Activated T-cell treated with anti-CD3 and anti-CD28 coated beads, Interleukin-2, amount 50 U/mL, for 24 hours (primary cell): ENCODE results near the gene SECISBP2L.

Experiments
- DNase-seq: peaks from one replicate; pipeline ENCODE4 v3.0.0-alpha.2; 2020
- H3K27ac Mint-ChIP-seq: 2 replicates; pipeline ENCODE4 v1.8.0; 2020; ENCODE audit warnings: mild to moderate bottlenecking, mixed read lengths
- H3K27me3 Mint-ChIP-seq: 2 replicates; pipeline ENCODE4 v1.8.0; 2020; ENCODE audit warnings: mixed read lengths
- H3K36me3 Mint-ChIP-seq: 2 replicates; pipeline ENCODE4 v1.8.0; 2020; ENCODE audit warnings: low read depth, mixed read lengths
- H3K4me1 Mint-ChIP-seq: 2 replicates; pipeline ENCODE4 v1.8.0; 2020; ENCODE audit warnings: low read depth, mixed read lengths
- H3K4me3 Mint-ChIP-seq: 2 replicates; pipeline ENCODE4 v1.8.0; 2020; ENCODE audit warnings: mild to moderate bottlenecking, moderate library complexity, mixed read lengths
- H3K9me3 Mint-ChIP-seq: 2 replicates; pipeline ENCODE4 v1.8.0; 2020; ENCODE audit warnings: mixed read lengths

The SECISBP2L gene

GRCh38 chr15:48993380-48993779 lies 52.9 kb downstream of the SECISBP2L start:
- H3K4me1 Mint-ChIP-seq = no peaks in the 10 kb centered on the region
- no peaks in the 10 kb centered on the region for H3K27me3 Mint-ChIP-seq
- no peak for DNase-seq
- no peaks in the 10 kb centered on the region for H3K9me3 Mint-ChIP-seq
- peaks cover 59% of the 10 kb centered on the region for H3K36me3 Mint-ChIP-seq
- no peak overlapping the region for H3K4me3 Mint-ChIP-seq
- H3K27ac Mint-ChIP-seq = no peak overlapping the region

GRCh38 chr15:48992545-48992944 lies 53.7 kb downstream of the SECISBP2L start:
- H3K27me3 Mint-ChIP-seq = no peaks in the 10 kb centered on the region
- no peak overlapping the region for H3K27ac Mint-ChIP-seq
- peaks cover 60% of the 10 kb centered on the region for H3K36me3 Mint-ChIP-seq
- H3K4me1 Mint-ChIP-seq = no peaks in the 10 kb centered on the region
- H3K9me3 Mint-ChIP-seq = no peaks in the 10 kb centered on the region
- no peak for DNase-seq
- H3K4me3 Mint-ChIP-seq = no peak overlapping the region

- no peaks in the 10 kb centered on the region for H3K27me3 Mint-ChIP-seq
- H3K4me1 Mint-ChIP-seq = no peaks in the 10 kb centered on the region
- peaks cover 56% of the 10 kb centered on the region for H3K36me3 Mint-ChIP-seq
- H3K27ac Mint-ChIP-seq = no peak overlapping the region
- no peaks in the 10 kb centered on the region for H3K9me3 Mint-ChIP-seq
- DNase-seq = no peak
- no peak overlapping the region for H3K4me3 Mint-ChIP-seq
These were observed 54.1 kb downstream of the SECISBP2L start for GRCh38 chr15:48992096-48992495.

GRCh38 chr15:48989170-48989569 lies 57.1 kb downstream of the SECISBP2L start:
- no peaks in the 10 kb centered on the region for H3K9me3 Mint-ChIP-seq
- no peak overlapping the region for H3K27ac Mint-ChIP-seq
- no peak overlapping the region for H3K4me3 Mint-ChIP-seq
- peaks cover 36% of the 10 kb centered on the region for H3K36me3 Mint-ChIP-seq
- H3K27me3 Mint-ChIP-seq = no peaks in the 10 kb centered on the region
- DNase-seq = no peak
- no peaks in the 10 kb centered on the region for H3K4me1 Mint-ChIP-seq

DNA sequence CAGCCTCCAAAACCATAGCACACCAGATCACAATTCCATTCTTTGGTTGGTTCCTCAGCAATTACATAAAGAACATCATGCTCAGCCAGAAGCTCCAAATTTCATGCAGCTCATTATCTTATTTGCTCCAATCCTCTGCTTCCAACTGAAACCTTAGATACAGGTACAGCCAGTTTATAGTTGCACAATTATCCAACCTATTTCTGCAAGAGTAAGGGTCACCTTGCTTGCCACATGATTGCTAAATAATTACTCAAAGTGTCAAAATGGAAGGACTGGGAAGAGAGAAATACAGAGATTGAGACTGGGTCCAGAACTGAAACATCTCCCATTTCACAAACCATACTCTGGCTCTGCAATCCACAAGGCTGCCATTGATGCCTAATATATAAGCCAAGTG lies 59.1 kb downstream of the SECISBP2L start:
- peaks cover 3% of the 10 kb centered on the region for H3K27me3 Mint-ChIP-seq
- no peak overlapping the region for H3K4me3 Mint-ChIP-seq
- DNase-seq = no peak
- H3K36me3 Mint-ChIP-seq = peaks cover 20% of the 10 kb centered on the region
- no peaks in the 10 kb centered on the region for H3K4me1 Mint-ChIP-seq
- H3K9me3 Mint-ChIP-seq = no peaks in the 10 kb centered on the region
- H3K27ac Mint-ChIP-seq = no peak overlapping the region

DNA sequence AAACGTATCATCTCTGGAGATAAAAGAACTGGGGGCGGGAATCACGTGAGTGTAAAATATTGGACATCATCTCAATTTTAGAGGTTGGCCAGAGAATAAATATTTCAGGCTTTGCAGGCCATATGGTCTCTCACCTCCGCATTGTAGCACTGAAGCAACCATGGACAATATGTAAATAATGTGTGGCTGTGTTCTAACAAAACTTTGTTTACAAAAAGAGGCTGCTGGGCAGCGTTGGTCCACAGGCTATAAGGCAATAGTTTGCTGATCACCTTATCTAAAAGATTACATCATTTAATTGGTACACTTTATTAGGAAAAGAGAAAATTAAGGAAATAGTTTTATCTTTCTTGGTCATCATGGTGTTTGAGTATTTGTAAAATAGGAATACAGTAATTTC lies 60.0 kb downstream of the SECISBP2L start:
- H3K9me3 Mint-ChIP-seq = no peaks in the 10 kb centered on the region
- no peak overlapping the region for H3K4me3 Mint-ChIP-seq
- no peaks in the 10 kb centered on the region for H3K4me1 Mint-ChIP-seq

DNA sequence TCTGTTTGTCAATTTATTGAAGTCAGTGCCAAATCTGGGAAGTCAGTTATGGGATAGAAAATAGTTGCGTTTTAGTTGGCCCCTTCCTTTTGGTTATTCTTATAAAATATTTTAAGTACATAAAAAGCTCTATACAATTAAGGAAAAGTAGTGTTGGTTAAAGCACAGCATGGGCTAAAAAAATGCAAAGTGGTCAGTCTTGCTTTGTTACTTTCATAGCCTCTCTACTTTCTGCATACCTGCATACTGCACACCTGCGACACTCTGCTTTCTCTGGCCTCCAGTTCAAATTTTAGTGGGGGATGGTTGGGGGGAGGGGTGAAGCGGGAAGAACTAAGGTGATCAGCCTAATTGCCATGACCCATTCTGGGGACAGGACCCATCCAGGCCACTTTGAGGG lies 60.7 kb downstream of the SECISBP2L start:
- Mint-ChIP-seq H3K4me3 (no peak overlapping the region), H3K27ac (no peak overlapping the region), H3K36me3 (peaks cover 11% of the 10 kb centered on the region)

More for the DNA sequence above, 60.0 kb downstream of the SECISBP2L start:
- Mint-ChIP-seq H3K36me3 (peaks cover 14% of the 10 kb centered on the region), H3K27me3 (peaks cover 10% of the 10 kb centered on the region), H3K27ac (no peak overlapping the region)
- no peak for DNase-seq

DNA sequence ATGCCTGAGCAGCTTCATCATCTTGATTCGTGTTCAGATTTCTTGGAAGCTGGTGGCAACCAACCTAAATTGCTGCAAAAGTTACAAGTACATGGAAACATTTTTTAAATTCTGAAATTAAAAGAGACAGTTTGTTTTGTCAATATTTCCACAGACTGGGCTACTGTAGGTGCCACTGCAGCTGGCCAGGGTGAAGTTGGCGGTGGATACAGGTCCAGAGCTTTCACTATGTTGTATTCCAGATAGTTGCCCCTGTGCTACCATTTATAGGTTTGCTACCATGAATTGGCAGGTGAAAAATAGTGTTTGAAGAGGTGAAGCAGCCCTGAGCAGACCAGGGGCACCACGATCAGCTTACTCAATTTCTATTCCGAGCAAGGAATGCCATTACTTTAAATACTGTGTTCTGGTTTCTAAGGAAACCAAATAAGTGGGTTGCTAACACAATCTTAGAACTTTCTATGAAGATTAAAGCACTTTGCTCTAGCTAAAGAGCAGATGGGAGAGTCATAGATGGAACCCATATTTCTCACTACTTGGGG lies 61.4 kb downstream of the SECISBP2L start:
- DNase-seq = no peak
- no peak overlapping the region for H3K27ac Mint-ChIP-seq
- H3K4me1 Mint-ChIP-seq = no peaks in the 10 kb centered on the region

More for the DNA sequence above, 60.7 kb downstream of the SECISBP2L start:
- Mint-ChIP-seq H3K27me3 (peaks cover 10% of the 10 kb centered on the region), H3K9me3 (no peaks in the 10 kb centered on the region), H3K4me1 (no peaks in the 10 kb centered on the region)
- DNase-seq = no peak

GRCh38 chr15:48984021-48984710 lies 62.1 kb downstream of the SECISBP2L start:
- Mint-ChIP-seq H3K27me3 (peaks cover 20% of the 10 kb centered on the region), H3K4me1 (no peaks in the 10 kb centered on the region), H3K9me3 (no peaks in the 10 kb centered on the region), H3K27ac (no peak overlapping the region), H3K36me3 (peaks cover 6% of the 10 kb centered on the region), H3K4me3 (no peak overlapping the region)
- no peak for DNase-seq

More for the DNA sequence above, 61.4 kb downstream of the SECISBP2L start:
- Mint-ChIP-seq H3K27me3 (peaks cover 15% of the 10 kb centered on the region), H3K4me3 (no peak overlapping the region), H3K9me3 (no peaks in the 10 kb centered on the region), H3K36me3 (peaks cover 6% of the 10 kb centered on the region)

GRCh38 chr15:48983300-48983699 lies 62.9 kb downstream of the SECISBP2L start:
- DNase-seq = no peak
- Mint-ChIP-seq H3K9me3 (no peaks in the 10 kb centered on the region), H3K4me3 (no peak overlapping the region), H3K27ac (no peak overlapping the region), H3K27me3 (peaks cover 26% of the 10 kb centered on the region), H3K4me1 (no peaks in the 10 kb centered on the region), H3K36me3 (peaks cover 5% of the 10 kb centered on the region)

DNA sequence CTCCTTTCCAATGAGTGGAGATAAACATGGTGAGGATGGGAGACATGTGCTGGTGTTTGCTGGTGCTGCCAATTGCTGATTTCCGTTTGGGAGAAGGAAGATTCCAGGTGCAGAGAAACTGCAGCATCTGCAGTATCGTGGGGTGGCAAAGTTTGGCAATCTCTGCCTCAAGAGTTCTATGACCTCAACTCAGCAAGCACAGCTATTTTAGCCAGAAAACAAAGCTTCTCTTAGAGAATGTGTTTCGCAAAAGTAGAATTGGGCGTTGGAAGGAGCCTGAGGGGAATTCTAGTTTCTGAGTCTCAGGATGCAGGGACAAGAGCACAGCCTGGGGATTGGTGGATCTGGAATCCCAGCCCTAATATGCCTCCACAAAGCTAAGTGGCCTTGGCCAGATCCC lies 64.3 kb downstream of the SECISBP2L start:
- no peaks in the 10 kb centered on the region for H3K36me3 Mint-ChIP-seq
- no peaks in the 10 kb centered on the region for H3K4me1 Mint-ChIP-seq
- H3K4me3 Mint-ChIP-seq = no peak overlapping the region
- no peaks in the 10 kb centered on the region for H3K9me3 Mint-ChIP-seq
- H3K27ac Mint-ChIP-seq = no peak overlapping the region
- DNase-seq = no peak
- H3K27me3 Mint-ChIP-seq = peaks cover 33% of the 10 kb centered on the region

- H3K27ac Mint-ChIP-seq = no peak overlapping the region
- H3K36me3 Mint-ChIP-seq = no peaks in the 10 kb centered on the region
- peaks cover 9% of the 10 kb centered on the region for H3K4me1 Mint-ChIP-seq
- DNase-seq = no peak
- H3K27me3 Mint-ChIP-seq = peaks cover 48% of the 10 kb centered on the region
- H3K9me3 Mint-ChIP-seq = no peaks in the 10 kb centered on the region
- H3K4me3 Mint-ChIP-seq = no peak overlapping the region
These were observed 67.6 kb downstream of the SECISBP2L start for GRCh38 chr15:48978638-48979037.

DNA sequence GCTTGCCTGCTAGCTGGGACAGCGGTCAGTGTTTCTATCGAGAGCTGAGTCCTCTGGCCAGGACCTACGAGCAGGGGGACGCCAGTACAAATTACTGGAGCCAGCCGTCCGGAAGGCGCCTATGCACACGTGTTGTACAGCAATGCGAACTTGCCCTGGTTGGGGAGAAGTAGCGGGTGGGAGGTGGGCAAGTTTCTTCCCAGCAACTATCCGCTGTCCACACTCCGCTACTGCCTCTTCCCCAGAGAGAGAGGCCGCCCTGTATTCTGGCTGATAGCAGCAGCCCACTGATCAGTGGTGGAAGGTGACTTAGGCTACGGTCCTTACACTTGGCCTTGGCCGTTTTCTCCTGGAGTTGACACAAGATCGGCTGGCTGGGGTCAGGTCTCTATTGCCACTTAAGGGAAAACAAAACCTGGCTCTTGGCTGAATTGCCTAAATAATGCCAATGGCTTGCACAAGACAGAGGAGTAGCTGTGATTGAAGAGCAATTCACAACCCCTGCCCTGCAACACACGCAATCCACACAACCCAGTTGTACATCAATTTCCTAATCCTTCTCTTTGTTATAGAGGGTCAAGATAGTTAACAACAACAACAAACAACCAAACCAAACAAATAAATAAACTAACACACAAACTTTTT lies 69.7 kb downstream of the SECISBP2L start:
- no peak for DNase-seq
- no peaks in the 10 kb centered on the region for H3K9me3 Mint-ChIP-seq
- peaks cover 41% of the 10 kb centered on the region for H3K27me3 Mint-ChIP-seq
- no peaks in the 10 kb centered on the region for H3K36me3 Mint-ChIP-seq
- no peak overlapping the region for H3K27ac Mint-ChIP-seq
- peaks cover 9% of the 10 kb centered on the region for H3K4me1 Mint-ChIP-seq
- H3K4me3 Mint-ChIP-seq = peak overlapping the region; percentile 69

DNA sequence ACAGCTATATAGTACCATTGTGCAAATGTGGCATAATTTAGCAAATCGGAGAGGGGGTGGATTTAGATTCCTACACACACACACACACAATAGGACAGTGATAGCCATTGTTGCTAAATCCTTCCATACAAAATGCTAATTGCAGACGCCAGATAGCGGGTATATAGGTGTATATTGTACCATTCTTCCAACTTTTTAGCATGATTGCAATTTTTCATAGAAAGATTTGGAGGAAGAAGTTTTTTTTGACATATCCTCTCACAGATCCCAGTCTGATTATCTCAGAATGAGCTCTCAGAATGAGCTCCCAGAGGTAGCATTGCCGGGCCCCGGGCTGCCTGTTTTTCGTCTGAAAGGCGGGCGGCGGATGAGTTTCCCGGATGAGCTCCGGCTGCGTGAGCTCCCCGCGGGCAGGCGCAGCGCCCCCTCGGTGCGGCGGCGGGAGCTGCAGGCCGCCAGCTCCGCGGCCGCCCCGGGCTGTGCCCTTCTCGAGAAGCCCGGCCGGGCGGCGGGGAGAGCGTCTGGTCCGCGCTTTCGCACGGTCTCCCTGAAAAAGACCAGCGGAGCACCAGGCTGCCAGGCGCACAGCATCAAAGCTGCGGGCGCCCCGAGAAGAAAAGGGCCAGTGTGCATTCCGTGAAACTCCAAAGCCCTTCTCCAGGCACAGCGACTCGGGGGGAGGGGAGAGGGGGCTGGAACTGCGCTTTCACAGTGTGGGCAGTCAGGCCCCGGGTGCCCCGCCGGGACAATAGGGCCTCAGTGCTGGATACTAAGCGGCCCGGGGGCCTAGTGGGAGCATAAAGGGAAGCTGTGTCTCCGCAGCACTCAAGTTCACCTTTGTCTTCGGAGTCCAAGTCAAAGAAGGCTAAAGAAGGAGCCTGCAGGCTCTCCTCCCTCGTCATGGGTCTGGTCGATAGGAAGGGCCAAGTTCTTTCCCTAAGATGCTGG lies 70.5 kb downstream of the SECISBP2L start:
- peak; percentile 85 for DNase-seq
- no peaks in the 10 kb centered on the region for H3K36me3 Mint-ChIP-seq

More for the DNA sequence above, 70.5 kb downstream of the SECISBP2L start:
- peaks cover 11% of the 10 kb centered on the region for H3K4me1 Mint-ChIP-seq
- H3K9me3 Mint-ChIP-seq = no peaks in the 10 kb centered on the region
- H3K27ac Mint-ChIP-seq = no peak overlapping the region
- peaks cover 37% of the 10 kb centered on the region for H3K27me3 Mint-ChIP-seq
- peak overlapping the region; percentile 69 for H3K4me3 Mint-ChIP-seq
